ENCODE data around the gene TMEM132D. TPM values are rescaled to one million over a fixed set of nuclear protein-coding genes. Genes with fewer than 3 reads are reported as not detected.
A peak's percentile ranks its signal among the peaks of the same experiment; 100 is the strongest.

Gene TMEM132D
- polyA plus RNA-seq, 4 donors, result 0.10 to 0.21 TPM; not detected in 2

GRCh38 chr12:129372348-129372747, 531.5 kb downstream of the TMEM132D start:
- WGBS, 3 donors, result 61 to 71% (median 69%) methylated on average over 2 of the region's 2 CpGs
- Histone ChIP-seq H3K9me3 (ENCODE audit: control insufficient read depth in 2 of 2, insufficient read depth in 1 of 2, low read depth in 1 of 2, low read length in 1 of 2) (peaks cover 0 to 7% of the 10 kb centered on the region in 2 donors), H3K4me3 (ENCODE audit: low read depth in 1 of 3, low read length in 3 of 3) (no peak overlapping the region), H3K36me3 (ENCODE audit: control insufficient read depth in 3 of 3, insufficient read depth in 2 of 3, low read depth in 1 of 3, low read length in 3 of 3) (no peaks in the 10 kb centered on the region), H3K27ac (ENCODE audit: low read depth in 1 of 3, low read length in 2 of 3) (peak overlapping the region in 2 of 3 donors; percentile 38 to 83), H3K27me3 (ENCODE audit: control insufficient read depth in 3 of 3, insufficient read depth in 3 of 3, low read length in 3 of 3) (no peaks in the 10 kb centered on the region), H3K4me1 (ENCODE audit: control insufficient read depth in 3 of 3, insufficient read depth in 2 of 3, low read depth in 1 of 3, low read length in 2 of 3) (peaks cover 0 to 4% (median 0%) of the 10 kb centered on the region in 3 donors)
- peak in 1 of 2 donors; percentile 24 for DNase-seq
- FAIRE-seq, result no peak

DNA sequence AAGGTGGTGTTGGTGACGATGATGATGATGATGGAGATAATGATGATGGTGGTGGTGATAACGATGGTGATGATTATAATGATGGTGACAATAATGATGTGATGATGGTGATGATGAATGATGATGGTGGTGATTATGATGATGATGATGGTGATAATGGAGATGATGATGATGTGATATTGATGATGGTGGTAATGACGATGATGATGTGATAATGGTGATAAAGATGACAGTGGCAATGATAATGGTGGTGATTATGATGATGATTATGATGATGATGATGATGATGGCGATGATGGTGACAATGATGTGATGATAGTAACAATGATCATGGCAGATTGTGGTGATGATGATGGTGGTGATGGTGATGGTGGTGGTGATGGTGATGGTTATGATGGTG, 532.6 kb downstream of the TMEM132D start:
- H3K4me3 ChIP-seq (ENCODE audit: low read depth in 1 of 3, low read length in 3 of 3), result no peak overlapping the region
- H3K4me1 ChIP-seq (ENCODE audit: control insufficient read depth in 3 of 3, insufficient read depth in 2 of 3, low read depth in 1 of 3, low read length in 2 of 3), result peaks cover 0 to 4% (median 0%) of the 10 kb centered on the region in 3 donors
- peaks cover 0 to 16% of the 10 kb centered on the region in 2 donors for H3K9me3 ChIP-seq (ENCODE audit: control insufficient read depth in 2 of 2, insufficient read depth in 1 of 2, low read depth in 1 of 2, low read length in 1 of 2)
- no peak overlapping the region for H3K27ac ChIP-seq (ENCODE audit: low read depth in 1 of 3, low read length in 2 of 3)
- FAIRE-seq, result no peak
- 76 to 91% (median 89%) methylated on average over 4 of the region's 4 CpGs for WGBS, 3 donors
- no peaks in the 10 kb centered on the region for H3K36me3 ChIP-seq (ENCODE audit: control insufficient read depth in 3 of 3, insufficient read depth in 2 of 3, low read depth in 1 of 3, low read length in 3 of 3)
- no peaks in the 10 kb centered on the region for H3K27me3 ChIP-seq (ENCODE audit: control insufficient read depth in 3 of 3, insufficient read depth in 3 of 3, low read length in 3 of 3)
- no peak for DNase-seq

DNA sequence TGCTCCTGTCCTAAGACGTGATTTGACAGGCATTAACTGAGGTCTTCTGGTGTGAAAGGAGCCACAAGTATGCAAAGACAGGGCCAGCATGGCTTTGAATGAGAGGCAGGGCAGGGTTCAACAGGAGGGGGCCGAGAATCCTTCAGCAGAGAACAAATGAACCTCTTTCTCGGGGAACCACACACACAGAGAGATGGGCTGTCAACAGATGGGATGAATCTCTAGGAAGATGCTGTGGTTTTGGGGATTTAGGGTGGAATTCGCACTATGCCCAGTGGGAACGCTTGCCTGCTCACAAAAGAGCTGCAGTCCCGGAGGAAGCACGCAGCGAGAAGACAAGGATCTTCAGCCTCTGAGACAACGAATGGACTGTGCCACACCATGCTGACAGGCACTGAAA, 537.2 kb downstream of the TMEM132D start:
- H3K36me3 ChIP-seq (ENCODE audit: control insufficient read depth in 3 of 3, insufficient read depth in 2 of 3, low read depth in 1 of 3, low read length in 3 of 3), result no peaks in the 10 kb centered on the region
- 90 to 97% (median 91%) methylated on average over 9 of the region's 9 CpGs for WGBS, 3 donors
- no peak for FAIRE-seq

DNA sequence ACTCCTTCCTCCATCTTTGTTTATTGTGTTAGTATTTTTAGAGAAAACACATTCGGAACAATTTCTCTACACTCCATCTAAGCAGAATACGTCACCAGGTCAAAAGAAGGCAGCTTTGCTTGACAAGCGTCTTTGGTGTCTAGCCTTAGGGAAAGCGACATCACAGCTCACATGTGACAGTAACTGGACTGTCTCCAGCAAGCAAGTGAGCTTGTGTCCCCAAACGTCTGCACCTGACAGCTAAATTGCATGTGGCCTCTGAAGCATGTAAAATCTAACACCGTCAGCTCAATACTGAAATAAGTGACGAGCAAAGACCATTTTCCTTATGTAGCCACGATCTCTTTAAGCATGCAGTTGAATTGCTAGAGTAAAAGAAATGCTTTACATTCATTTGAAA, 540.8 kb downstream of the TMEM132D start:
- H3K36me3 ChIP-seq (ENCODE audit: control insufficient read depth in 3 of 3, insufficient read depth in 2 of 3, low read depth in 1 of 3, low read length in 3 of 3), result no peaks in the 10 kb centered on the region
- H3K27ac ChIP-seq (ENCODE audit: low read depth in 1 of 3, low read length in 2 of 3), result no peak overlapping the region
- peaks cover 0 to 11% of the 10 kb centered on the region in 2 donors for H3K9me3 ChIP-seq (ENCODE audit: control insufficient read depth in 2 of 2, insufficient read depth in 1 of 2, low read depth in 1 of 2, low read length in 1 of 2)
- H3K4me1 ChIP-seq (ENCODE audit: control insufficient read depth in 3 of 3, insufficient read depth in 2 of 3, low read depth in 1 of 3, low read length in 2 of 3), result peaks cover 0 to 3% (median 0%) of the 10 kb centered on the region in 3 donors
- FAIRE-seq, result no peak
- no peak for DNase-seq
- no peak overlapping the region for H3K4me3 ChIP-seq (ENCODE audit: low read depth in 1 of 3, low read length in 3 of 3)
- 76 to 87% (median 77%) methylated on average over 8 of the region's 8 CpGs for WGBS, 3 donors
- no peaks in the 10 kb centered on the region for H3K27me3 ChIP-seq (ENCODE audit: control insufficient read depth in 3 of 3, insufficient read depth in 3 of 3, low read length in 3 of 3)

More for the DNA sequence above, 537.2 kb downstream of the TMEM132D start:
- no peak overlapping the region for H3K4me3 ChIP-seq (ENCODE audit: low read depth in 1 of 3, low read length in 3 of 3)
- no peak for DNase-seq
- H3K4me1 ChIP-seq (ENCODE audit: control insufficient read depth in 3 of 3, insufficient read depth in 2 of 3, low read depth in 1 of 3, low read length in 2 of 3), result peaks cover 0 to 3% (median 0%) of the 10 kb centered on the region in 3 donors
- H3K9me3 ChIP-seq (ENCODE audit: control insufficient read depth in 2 of 2, insufficient read depth in 1 of 2, low read depth in 1 of 2, low read length in 1 of 2), result peaks cover 0 to 11% of the 10 kb centered on the region in 2 donors
- no peak overlapping the region for H3K27ac ChIP-seq (ENCODE audit: low read depth in 1 of 3, low read length in 2 of 3)
- no peaks in the 10 kb centered on the region for H3K27me3 ChIP-seq (ENCODE audit: control insufficient read depth in 3 of 3, insufficient read depth in 3 of 3, low read length in 3 of 3)

DNA sequence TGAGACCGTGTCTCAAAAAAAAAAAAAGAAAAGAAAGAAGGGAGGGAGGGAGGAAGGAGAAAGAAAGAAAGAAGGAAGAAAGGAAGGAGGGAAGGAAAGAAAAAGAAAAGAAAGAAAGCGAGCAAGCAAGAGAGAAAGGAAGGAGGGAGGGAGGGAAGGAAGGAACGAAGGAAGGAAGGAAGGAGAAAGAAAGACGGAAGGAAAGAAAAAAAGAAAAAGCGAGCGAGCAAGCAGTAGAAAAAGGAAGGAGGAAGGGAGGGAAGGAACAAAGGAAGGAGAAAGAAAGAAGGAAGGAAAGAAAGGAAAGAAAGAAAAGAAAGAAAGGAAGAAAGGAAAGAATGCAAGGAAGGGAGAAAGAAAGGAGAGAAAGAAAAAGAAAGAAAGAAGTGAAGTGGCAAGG, 546.6 kb downstream of the TMEM132D start:
- no peak overlapping the region for H3K4me3 ChIP-seq (ENCODE audit: low read depth in 1 of 3, low read length in 3 of 3)
- WGBS, 3 donors, result 92 to 96% (median 93%) methylated on average over 6 of the region's 6 CpGs
- H3K27ac ChIP-seq (ENCODE audit: low read depth in 1 of 3, low read length in 2 of 3), result no peak overlapping the region
- H3K4me1 ChIP-seq (ENCODE audit: control insufficient read depth in 3 of 3, insufficient read depth in 2 of 3, low read depth in 1 of 3, low read length in 2 of 3), result no peaks in the 10 kb centered on the region
- DNase-seq (no peak), FAIRE-seq (no peak)
- H3K9me3 ChIP-seq (ENCODE audit: control insufficient read depth in 2 of 2, insufficient read depth in 1 of 2, low read depth in 1 of 2, low read length in 1 of 2), result peaks cover 0 to 4% of the 10 kb centered on the region in 2 donors
- no peaks in the 10 kb centered on the region for H3K36me3 ChIP-seq (ENCODE audit: control insufficient read depth in 3 of 3, insufficient read depth in 2 of 3, low read depth in 1 of 3, low read length in 3 of 3)
- no peaks in the 10 kb centered on the region for H3K27me3 ChIP-seq (ENCODE audit: control insufficient read depth in 3 of 3, insufficient read depth in 3 of 3, low read length in 3 of 3)

GRCh38 chr12:129351481-129351880, 552.3 kb downstream of the TMEM132D start:
- Histone ChIP-seq H3K27me3 (ENCODE audit: control insufficient read depth in 3 of 3, insufficient read depth in 3 of 3, low read length in 3 of 3) (no peaks in the 10 kb centered on the region), H3K4me1 (ENCODE audit: control insufficient read depth in 3 of 3, insufficient read depth in 2 of 3, low read depth in 1 of 3, low read length in 2 of 3) (no peaks in the 10 kb centered on the region), H3K27ac (ENCODE audit: low read depth in 1 of 3, low read length in 2 of 3) (no peak overlapping the region), H3K9me3 (ENCODE audit: control insufficient read depth in 2 of 2, insufficient read depth in 1 of 2, low read depth in 1 of 2, low read length in 1 of 2) (peaks cover 0 to 4% of the 10 kb centered on the region in 2 donors), H3K4me3 (ENCODE audit: low read depth in 1 of 3, low read length in 3 of 3) (no peak overlapping the region), H3K36me3 (ENCODE audit: control insufficient read depth in 3 of 3, insufficient read depth in 2 of 3, low read depth in 1 of 3, low read length in 3 of 3) (no peaks in the 10 kb centered on the region)
- no peak for FAIRE-seq
- WGBS, 3 donors, result 87 to 91% (median 90%) methylated on average over 6 of the region's 6 CpGs
- no peak for DNase-seq

DNA sequence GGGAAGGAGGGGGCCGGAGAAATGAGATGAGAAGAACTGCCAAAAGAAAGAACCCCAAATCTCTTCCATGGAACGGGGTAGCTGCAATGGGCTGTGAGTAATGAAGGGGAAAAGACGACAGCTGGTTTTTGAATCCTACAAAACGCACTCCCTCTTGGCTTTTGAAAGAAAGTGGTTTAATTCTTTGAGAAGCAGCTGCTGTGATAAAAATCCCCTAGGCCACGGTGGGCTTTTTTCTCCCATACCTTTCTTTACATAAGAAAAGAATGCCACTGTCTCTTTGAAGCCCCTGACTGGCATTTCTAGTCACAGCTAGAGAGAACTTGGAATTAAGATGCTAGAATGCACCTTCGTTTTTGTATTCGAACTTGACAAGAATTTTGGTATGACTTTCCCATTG, 564.5 kb downstream of the TMEM132D start:
- Histone ChIP-seq H3K9me3 (ENCODE audit: control insufficient read depth in 2 of 2, insufficient read depth in 1 of 2, low read depth in 1 of 2, low read length in 1 of 2) (peaks cover 0 to 9% of the 10 kb centered on the region in 2 donors), H3K27ac (ENCODE audit: low read depth in 1 of 3, low read length in 2 of 3) (no peak overlapping the region), H3K4me3 (ENCODE audit: low read depth in 1 of 3, low read length in 3 of 3) (no peak overlapping the region), H3K4me1 (ENCODE audit: control insufficient read depth in 3 of 3, insufficient read depth in 2 of 3, low read depth in 1 of 3, low read length in 2 of 3) (no peaks in the 10 kb centered on the region), H3K27me3 (ENCODE audit: control insufficient read depth in 3 of 3, insufficient read depth in 3 of 3, low read length in 3 of 3) (no peaks in the 10 kb centered on the region), H3K36me3 (ENCODE audit: control insufficient read depth in 3 of 3, insufficient read depth in 2 of 3, low read depth in 1 of 3, low read length in 3 of 3) (no peaks in the 10 kb centered on the region)
- FAIRE-seq, result no peak
- DNase-seq, result no peak
- 46 to 69% (median 60%) methylated on average over 7 of the region's 7 CpGs for whole genome bisulfite sequencing, 3 donors

DNA sequence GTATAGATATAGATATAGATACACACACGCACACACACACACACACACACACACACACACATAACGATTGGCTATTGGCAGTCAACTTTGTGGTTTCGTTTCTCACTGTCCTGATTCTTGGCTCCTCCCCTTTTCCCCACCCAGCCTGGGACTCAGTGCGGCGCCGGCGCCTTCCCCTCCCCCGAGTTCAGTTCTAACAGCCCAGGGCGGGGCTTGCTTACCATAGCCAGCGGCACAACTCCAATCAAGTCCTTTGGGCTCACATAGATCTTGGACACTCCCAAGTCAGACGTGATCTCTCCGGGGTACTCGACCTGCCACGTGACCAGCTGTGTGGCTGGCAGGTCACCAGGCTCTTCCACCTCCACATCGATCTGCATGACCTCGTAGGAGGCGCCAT, 566.4 kb downstream of the TMEM132D start:
- no peaks in the 10 kb centered on the region for H3K27me3 ChIP-seq (ENCODE audit: control insufficient read depth in 3 of 3, insufficient read depth in 3 of 3, low read length in 3 of 3)
- H3K4me1 ChIP-seq (ENCODE audit: control insufficient read depth in 3 of 3, insufficient read depth in 2 of 3, low read depth in 1 of 3, low read length in 2 of 3), result no peaks in the 10 kb centered on the region
- no peak overlapping the region for H3K4me3 ChIP-seq (ENCODE audit: low read depth in 1 of 3, low read length in 3 of 3)
- peaks cover 0 to 9% of the 10 kb centered on the region in 2 donors for H3K9me3 ChIP-seq (ENCODE audit: control insufficient read depth in 2 of 2, insufficient read depth in 1 of 2, low read depth in 1 of 2, low read length in 1 of 2)
- no peaks in the 10 kb centered on the region for H3K36me3 ChIP-seq (ENCODE audit: control insufficient read depth in 3 of 3, insufficient read depth in 2 of 3, low read depth in 1 of 3, low read length in 3 of 3)
- FAIRE-seq (no peak), DNase-seq (peak in 1 of 2 donors; percentile 57)
- 79 to 86% (median 81%) methylated on average over 17 of the region's 17 CpGs for WGBS, 3 donors
- no peak overlapping the region for H3K27ac ChIP-seq (ENCODE audit: low read depth in 1 of 3, low read length in 2 of 3)

DNA sequence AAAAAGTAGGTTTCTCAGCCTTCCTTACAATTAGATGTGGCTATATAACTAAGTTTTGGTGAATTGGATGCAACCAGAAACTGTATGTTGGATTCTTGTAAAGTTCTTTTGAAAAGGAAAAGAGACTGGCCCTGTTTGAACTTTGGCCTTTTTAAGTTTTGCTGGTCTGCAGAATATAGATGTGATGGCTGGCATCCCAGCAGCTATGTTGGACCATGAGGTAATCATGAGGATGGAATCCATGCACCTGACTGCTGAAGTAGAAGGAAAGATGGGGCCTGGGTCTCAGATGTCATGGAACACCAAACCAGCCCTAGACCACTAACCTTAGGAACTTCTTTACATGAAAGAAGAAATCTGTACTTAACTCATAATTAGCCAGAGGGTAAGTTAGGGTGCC, 568.1 kb downstream of the TMEM132D start:
- FAIRE-seq, result no peak

More for the DNA sequence above, 568.1 kb downstream of the TMEM132D start:
- Histone ChIP-seq H3K4me1 (ENCODE audit: control insufficient read depth in 3 of 3, insufficient read depth in 2 of 3, low read depth in 1 of 3, low read length in 2 of 3) (no peaks in the 10 kb centered on the region), H3K27ac (ENCODE audit: low read depth in 1 of 3, low read length in 2 of 3) (no peak overlapping the region), H3K36me3 (ENCODE audit: control insufficient read depth in 3 of 3, insufficient read depth in 2 of 3, low read depth in 1 of 3, low read length in 3 of 3) (no peaks in the 10 kb centered on the region), H3K27me3 (ENCODE audit: control insufficient read depth in 3 of 3, insufficient read depth in 3 of 3, low read length in 3 of 3) (no peaks in the 10 kb centered on the region), H3K4me3 (ENCODE audit: low read depth in 1 of 3, low read length in 3 of 3) (no peak overlapping the region), H3K9me3 (ENCODE audit: control insufficient read depth in 2 of 2, insufficient read depth in 1 of 2, low read depth in 1 of 2, low read length in 1 of 2) (peaks cover 0 to 9% of the 10 kb centered on the region in 2 donors)
- no peak for DNase-seq
